Subcutaneous preadipocyte (primary cell): ENCODE measurements around the gene KRT34. TPM values are rescaled to one million over a fixed set of nuclear protein-coding genes. Genes with fewer than 3 reads are reported as not detected.

Experiments used
- total RNA-seq: library from RNA; depleted of rRNA; stranded (reverse); fragments of >200 nt; gene quantifications from 2 replicates; pipeline ENCODE4 v1.2.3, GENCODE V29; 2012

The KRT34 gene
- total RNA-seq, result 0.37 and 0.59 TPM in 2 replicates

DNA sequence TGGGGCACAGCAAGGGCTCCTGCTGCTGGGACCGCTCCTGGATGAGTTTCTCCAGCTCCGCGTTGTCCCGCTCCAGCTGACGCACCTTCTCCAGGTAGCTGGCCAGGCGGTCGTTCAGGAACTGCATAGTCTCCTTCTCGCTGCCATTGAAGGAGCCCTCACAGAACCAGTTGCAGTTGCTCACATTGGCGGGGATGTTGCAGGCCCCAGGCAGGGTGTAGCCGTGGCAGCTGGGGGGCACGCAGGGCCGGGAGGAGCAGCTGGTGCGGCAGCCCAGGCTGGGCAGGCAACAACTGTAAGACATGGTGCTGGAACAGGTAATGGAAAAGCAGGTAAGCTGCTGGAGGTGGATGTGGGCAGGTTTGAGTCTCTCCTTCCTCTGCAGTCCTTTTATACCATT is at the start of gene KRT34:
Gene KRT34, minus strand, starts transcription at position 364 of the 400 bp plus-strand sequence. Its CDS starts 60 bp downstream, at position 304.

DNA sequence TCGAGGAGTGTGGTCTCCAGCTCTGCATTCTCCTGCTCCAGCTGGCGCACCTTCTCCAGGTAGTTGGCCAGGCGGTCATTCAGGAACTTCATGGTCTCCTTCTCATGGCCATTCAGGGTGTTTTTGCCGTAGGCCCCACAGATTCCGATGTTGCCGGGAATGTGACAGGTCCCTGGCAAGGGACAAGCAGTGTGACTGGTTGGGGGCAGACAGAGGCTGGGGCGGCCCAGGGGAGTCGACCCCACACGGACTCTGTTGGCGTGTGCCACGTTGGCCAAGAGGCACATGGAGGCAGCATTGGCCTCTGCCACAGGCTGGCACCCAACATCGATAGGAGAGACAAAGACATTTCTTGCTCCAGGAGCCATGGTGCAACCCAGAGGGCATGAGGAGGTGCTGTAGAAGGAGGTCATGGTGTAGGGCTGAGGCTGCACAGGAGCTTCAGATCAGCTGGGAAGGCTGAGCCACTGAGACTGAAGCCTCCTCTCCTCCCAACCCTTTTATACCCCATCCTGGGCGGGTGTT is 42.1 kb upstream of the KRT34 start, which contains the start of gene KRT37:
Gene KRT37, minus strand, starts transcription at position 475 of the 525 bp plus-strand sequence. Its CDS starts 62 bp downstream, at position 413.

DNA sequence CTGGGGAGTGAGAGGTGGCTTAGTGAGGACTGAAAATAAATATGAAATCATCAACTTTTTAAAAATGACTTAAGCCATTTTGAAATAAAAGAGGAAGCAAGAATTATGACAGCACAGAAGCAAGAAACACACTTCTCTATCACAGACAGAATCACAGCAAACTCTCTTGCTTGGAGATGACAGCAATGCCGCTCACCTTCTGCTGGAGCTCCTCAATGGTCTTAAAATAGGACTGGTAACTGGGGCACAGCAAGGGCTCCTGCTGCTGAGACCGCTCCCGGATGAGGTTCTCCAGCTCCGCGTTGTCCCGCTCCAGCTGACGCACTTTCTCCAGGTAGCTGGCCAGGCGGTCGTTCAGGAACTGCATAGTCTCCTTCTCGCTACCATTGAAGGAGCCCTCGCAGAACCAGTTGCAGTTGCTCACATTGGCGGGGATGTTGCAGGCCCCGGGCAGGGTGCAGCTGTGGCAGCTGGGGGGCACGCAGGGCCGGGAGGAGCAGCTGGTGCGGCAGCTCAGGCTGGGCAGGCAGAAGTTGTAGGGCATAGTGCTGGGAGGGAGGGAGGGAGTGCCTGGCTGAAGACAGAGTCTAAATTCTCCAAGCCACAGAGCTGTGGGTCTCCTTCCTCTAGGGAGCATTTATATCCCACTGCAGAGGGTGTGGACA is 15.0 kb upstream of the KRT34 start, which contains the start of gene KRT31:
Gene KRT31, minus strand, starts transcription at position 613 of the 665 bp plus-strand sequence. Its CDS starts 69 bp downstream, at position 544.

DNA sequence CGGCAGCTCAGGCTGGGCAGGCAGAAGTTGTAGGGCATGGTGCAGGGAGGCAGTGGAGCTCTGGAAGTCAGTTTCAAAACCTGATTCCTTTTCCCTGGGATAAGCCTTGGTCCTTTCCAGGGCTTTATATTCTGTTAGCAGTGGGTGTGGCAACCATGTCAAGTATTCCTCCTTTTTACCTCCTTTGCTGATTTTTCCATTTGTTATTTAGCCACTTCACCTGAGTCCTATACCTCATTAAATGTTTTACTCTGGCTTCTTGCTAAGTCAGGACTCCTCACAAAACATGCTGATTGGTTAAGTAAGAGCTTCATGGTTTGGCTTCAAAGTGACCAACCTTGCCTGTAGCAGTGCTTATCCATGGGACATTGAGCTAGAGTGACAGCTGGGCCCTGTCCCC is 12.4 kb downstream of the KRT34 start, which contains the start of gene KRT33B:
Gene KRT33B, minus strand, starts transcription at position 101 of the 400 bp plus-strand sequence. Its CDS starts 63 bp downstream, at position 38.

DNA sequence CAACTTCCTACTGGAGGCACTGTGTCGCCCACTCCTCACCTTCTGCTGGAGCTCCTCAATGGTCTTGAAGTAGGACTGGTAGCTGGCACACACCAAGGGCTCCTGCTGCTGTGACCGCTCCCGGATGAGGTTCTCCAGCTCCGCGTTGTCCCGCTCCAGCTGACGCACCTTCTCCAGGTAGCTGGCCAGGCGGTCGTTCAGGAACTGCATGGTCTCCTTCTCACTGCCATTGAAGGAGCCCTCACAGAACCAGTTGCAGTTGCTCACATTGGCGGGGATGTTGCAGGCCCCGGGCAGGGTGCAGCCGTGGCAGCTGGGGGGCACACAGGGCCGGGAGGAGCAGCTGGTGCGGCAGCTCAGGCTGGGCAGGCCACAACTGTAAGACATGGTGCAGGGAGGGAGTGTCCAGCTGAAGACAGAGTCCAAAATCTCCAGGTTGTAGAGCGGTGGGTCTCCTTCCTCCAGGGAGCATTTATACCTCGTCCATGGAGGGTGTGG is 31.7 kb downstream of the KRT34 start, which contains the start of gene KRT33A:
Gene KRT33A, minus strand, starts transcription at position 448 of the 498 bp plus-strand sequence. Its CDS starts 61 bp downstream, at position 387.

Other genes with a start within 250 kb of the KRT34 start
- gene KRTAP4-6, start 241.8 kb downstream of the KRT34 start, total RNA-seq, result not detected in 2 replicates
- gene KRTAP4-5, start 232.5 kb downstream of the KRT34 start, total RNA-seq, result not detected in 2 replicates
- not detected in 2 replicates for gene KRTAP4-4, start 221.6 kb downstream of the KRT34 start, total RNA-seq
- not detected in 2 replicates for gene KRTAP4-3, start 214.1 kb downstream of the KRT34 start, total RNA-seq
- gene KRTAP4-2, start 204.1 kb downstream of the KRT34 start, total RNA-seq, result not detected in 2 replicates
- not detected in 2 replicates for gene KRTAP4-1, start 197.4 kb downstream of the KRT34 start, total RNA-seq
- not detected in 2 replicates for gene KRTAP9-1, start 192.4 kb downstream of the KRT34 start, total RNA-seq
- gene KRTAP9-2, start 155.7 kb downstream of the KRT34 start, total RNA-seq, result not detected in 2 replicates
- not detected in 2 replicates for gene KRTAP9-3, start 149.9 kb downstream of the KRT34 start, total RNA-seq
- gene KRTAP9-8, start 144.3 kb downstream of the KRT34 start, total RNA-seq, result not detected in 2 replicates
- gene KRTAP9-4, start 132.6 kb downstream of the KRT34 start, total RNA-seq, result not detected in 2 replicates
- gene KRTAP9-9, start 126.9 kb downstream of the KRT34 start, total RNA-seq, result not detected in 2 replicates
- gene KRTAP9-6, start 116.9 kb downstream of the KRT34 start, total RNA-seq, result not detected in 2 replicates
- gene KRTAP9-7, start 106.6 kb downstream of the KRT34 start, total RNA-seq, result not detected in 2 replicates
- gene KRTAP29-1, start 79.5 kb downstream of the KRT34 start, total RNA-seq, result not detected in 2 replicates
- gene KRTAP16-1, start 73.0 kb downstream of the KRT34 start, total RNA-seq, result not detected in 2 replicates
- not detected in 2 replicates for gene KRTAP17-1, start 66.6 kb downstream of the KRT34 start, total RNA-seq
- not detected in 2 replicates for gene KRT33A, start 31.5 kb downstream of the KRT34 start, total RNA-seq
- gene KRT33B, start 12.5 kb downstream of the KRT34 start, total RNA-seq, result not detected in 2 replicates
- not detected in 2 replicates for gene KRT31, start 15.3 kb upstream of the KRT34 start, total RNA-seq
- not detected in 2 replicates for gene KRT37, start 42.3 kb upstream of the KRT34 start, total RNA-seq
- not detected in 2 replicates for gene KRT38, start 58.7 kb upstream of the KRT34 start, total RNA-seq
- not detected in 2 replicates for gene KRT32, start 85.1 kb upstream of the KRT34 start, total RNA-seq
- gene KRT35, start 98.8 kb upstream of the KRT34 start, total RNA-seq, result not detected in 2 replicates
- gene KRT36, start 107.6 kb upstream of the KRT34 start, total RNA-seq, result not detected in 2 replicates
- not detected in 2 replicates for gene KRT13, start 123.3 kb upstream of the KRT34 start, total RNA-seq
- gene KRT15, start 136.6 kb upstream of the KRT34 start, total RNA-seq, result 0.78 TPM in 1 of 2 replicates, not detected in the other
- gene KRT19, start 146.0 kb upstream of the KRT34 start, total RNA-seq, result 3.7 and 12.5 TPM in 2 replicates
- gene KRT9, start 189.8 kb upstream of the KRT34 start, total RNA-seq, result not detected in 2 replicates
- 0.59 TPM in 1 of 2 replicates, not detected in the other for gene KRT14, start 204.6 kb upstream of the KRT34 start, total RNA-seq
- gene KRT16, start 230.5 kb upstream of the KRT34 start, total RNA-seq, result not detected in 2 replicates
- 1.2 and 1.8 TPM in 2 replicates for gene KRT17, start 242.3 kb upstream of the KRT34 start, total RNA-seq